Stomach (tissue), 4 donors: Measurements from ENCODE around the gene VPS45.

Source experiments
- CTCF ChIP-seq, 7 experiments: fragments of 450-650 bp in 4 of 7; fragments of 200-600 bp in 3 of 7; sonication (generic) in 3 of 7; IDR thresholded peaks; one replicate each; pipeline ENCODE4 v1.5.1; 2016 to 2019; ENCODE audit warnings: antibody characterized with exemption in 7 of 7, control low read depth in 2 of 7, mild to moderate bottlenecking in 1 of 7
- POLR2A ChIP-seq, 4 donors: fragments of 450-650 bp; IDR thresholded peaks; one replicate each; pipeline ENCODE4 v1.6.1; 2016; ENCODE audit warnings: antibody characterized with exemption in 4 of 4, control low read depth in 2 of 4, mild to moderate bottlenecking in 1 of 4, moderate library complexity in 1 of 4

GRCh38 chr1:150165622-150166612, 98.3 kb downstream of the VPS45 start:
- TF ChIP-seq CTCF (IDR thresholded peaks at IDR 0.05) (peak in 5 of 7 experiments; percentile 41 to 61 (median 47)), POLR2A (IDR thresholded peaks at IDR 0.05) (no peak)
